HG02840 (cell line): ENCODE data around the gene CHI3L1.
"Not testable (repeated sequence)": the region's sequence is repeated elsewhere in the genome, so short reads cannot be mapped to it uniquely, and the experiment has no call there.

Experiments used
- ATAC-seq: cut with Tn5 transposase; IDR thresholded peaks from one replicate; pipeline ENCODE4 v1.9.1; 2021; ENCODE audit warnings: mild to moderate bottlenecking, moderate library complexity, moderate number of reproducible peaks; ENCODE audit not compliant: unreplicated experiment, low FRiP score

The CHI3L1 gene

DNA sequence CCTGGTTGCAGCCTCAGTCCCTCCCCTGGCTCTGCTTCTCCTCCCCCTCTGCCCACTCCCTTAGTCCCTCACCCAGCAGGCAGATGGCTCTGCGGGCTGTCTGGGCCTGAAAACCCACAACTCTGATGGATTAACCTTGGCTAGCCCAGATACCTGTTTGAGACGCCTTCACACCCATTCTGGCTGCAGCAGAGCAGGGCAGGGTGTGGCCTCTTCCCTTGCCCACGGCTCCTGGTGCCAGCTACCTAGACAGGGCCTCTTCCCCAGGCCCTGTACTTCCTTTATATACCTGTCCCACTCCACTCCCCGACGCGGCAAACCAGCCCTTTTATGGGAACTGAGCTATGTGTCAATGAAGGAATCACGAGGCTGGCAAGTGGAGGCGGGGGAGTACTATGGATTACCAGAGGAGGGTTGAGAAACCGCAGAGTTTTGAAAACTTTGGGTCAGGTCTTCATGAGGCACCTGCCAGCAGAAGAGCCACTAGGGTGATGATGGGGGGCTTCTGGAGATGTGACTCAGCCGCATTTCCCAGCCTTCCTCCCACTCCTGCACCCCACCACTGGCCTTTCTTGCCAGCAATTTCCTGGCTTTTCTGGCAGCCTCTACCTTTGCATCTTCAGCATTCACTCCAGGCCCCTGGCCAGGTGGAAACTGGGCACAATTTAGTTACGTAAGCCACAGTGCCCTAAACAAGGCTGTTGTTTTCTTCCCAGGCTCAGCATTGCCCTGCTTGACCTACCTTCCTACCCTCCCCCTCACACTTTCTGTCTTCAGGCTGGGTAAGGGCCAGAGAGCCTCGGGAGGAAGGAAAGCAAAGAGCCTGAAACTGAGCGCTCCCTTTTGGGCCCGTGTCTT is at the start of gene CHI3L1:
TSS of gene CHI3L1 (minus strand) at position 259 of the 858 bp plus-strand sequence. CDS start at position 178, 81 bp downstream.
- ATAC-seq: no peak

DNA sequence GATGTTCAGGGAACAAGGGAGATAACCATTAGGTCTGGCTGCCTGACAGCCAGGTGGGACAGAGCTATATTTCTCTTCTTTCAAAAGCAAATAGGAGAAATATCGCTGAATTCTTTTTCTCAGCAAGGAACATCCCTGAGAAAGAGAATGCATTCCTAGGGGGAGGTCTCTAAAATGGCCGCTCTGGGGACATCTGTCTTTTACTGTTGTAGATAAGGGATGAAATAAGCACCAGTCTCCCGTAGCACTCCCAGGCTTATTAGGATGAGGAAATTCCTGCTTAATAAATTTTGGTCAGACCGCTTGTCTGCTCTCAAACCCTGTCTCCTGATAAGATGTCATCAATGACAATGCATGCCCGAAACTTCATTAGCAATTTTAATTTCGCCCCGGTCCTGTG is 48.4 kb upstream of the CHI3L1 start:
- not testable (repeated sequence) for ATAC-seq

DNA sequence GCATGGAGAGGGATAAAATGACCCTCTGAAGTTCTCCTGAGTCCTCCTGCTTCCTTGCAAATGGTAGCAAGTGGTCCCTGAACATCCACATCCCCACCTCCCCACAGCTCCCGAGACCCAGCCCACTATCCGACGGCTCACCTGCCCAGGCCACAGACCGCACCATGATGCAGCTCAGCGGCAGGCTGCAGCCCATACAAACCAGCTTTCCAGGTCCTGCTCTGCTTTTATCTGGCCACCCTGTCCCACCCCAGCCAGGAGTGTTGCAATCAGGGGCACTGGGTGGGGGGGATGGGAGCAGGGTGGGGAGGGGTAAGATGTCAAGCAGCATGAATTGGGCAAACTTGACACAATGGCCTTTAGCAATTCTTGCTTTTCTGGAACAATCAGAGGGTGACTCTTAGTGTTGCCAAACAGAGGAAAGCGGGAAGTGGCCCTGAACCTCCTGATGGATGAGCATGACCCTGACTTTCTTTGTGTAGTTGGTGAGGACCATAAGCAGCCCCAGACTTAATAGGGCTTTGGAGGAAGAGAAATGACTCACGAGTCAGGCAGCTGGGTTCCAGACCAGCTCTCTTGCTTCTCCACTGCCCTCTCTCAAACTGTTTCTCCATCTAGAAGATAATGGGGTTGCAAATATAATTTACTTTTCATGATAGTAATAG is 43.1 kb upstream of the CHI3L1 start, which contains the start of gene CHIT1:
TSS of gene CHIT1 (minus strand) at position 203 of the 665 bp plus-strand sequence. CDS start at position 166, 37 bp downstream.
- no peak for ATAC-seq

DNA sequence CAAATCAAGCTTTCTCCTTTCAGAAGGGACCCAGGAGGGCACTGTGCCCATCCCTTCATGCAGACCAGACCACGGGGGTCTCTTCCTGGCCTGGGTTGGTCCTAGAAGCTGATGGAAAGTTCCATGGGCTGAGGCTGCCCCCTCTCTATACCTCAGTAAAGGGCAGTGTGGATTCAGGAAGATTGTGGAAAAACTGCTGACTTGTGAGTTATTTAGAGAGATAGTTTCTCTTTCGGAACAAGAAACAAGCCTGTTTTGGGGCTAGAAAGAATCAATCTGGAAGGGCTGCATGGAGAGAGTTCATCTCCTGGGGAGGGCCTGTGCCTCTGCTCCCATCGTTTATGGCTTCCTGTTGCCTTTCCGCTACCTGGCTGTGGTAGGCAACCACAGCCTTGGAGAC is 42.2 kb upstream of the CHI3L1 start:
- no peak for ATAC-seq

DNA sequence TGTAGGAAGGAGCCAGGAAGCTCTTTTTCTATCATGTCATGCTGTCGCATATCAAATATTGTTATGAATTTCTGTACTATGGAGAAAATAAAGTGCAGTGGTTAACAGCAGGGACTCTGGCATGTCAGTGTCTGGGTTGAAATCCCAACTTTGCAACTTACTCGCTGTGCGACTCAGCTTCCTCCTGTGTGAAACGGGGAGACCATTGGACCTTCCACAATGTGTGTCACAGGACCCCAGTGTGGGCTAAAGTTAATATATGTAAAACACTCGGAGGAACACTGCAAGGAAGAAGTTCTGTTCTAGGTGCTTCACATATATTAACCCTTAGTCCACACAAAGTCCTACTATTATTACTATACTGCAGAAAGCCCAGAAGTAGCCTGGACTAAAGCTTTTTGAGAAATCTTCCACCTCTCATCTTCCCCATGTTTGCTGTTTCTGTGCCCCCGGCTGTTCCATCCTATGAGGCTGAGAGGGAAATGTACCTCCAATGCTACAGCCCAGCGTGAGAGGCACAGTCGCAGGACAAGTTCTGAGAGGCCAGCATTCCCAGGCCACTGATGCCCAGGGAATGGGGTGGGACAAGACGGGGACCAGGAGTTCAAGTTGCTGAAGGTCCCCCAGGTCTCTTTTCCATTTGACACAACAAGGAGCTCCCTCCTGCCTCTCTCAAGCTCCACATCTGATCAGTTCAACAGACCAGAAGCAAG is 41.0 kb upstream of the CHI3L1 start:
- ATAC-seq: no peak

DNA sequence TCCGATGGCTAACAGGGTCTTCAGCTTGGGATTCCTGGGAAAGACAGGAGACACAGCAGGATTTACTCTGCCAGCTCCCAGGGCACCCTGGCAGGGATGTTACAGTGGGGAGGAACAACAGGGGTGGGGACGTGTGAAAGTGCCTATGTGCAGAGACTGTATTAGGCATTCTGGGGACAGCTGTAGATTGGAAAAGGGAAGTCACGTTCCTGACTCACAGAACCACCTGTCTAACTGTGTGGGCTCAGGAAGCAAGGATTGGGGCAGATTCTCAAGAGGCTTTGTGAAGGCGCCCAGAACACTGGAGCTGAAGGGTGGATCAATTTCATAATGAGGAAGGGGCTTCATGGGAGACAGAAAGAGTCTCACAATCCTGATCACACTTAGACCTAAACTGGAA is 38.6 kb upstream of the CHI3L1 start:
- no peak for ATAC-seq

DNA sequence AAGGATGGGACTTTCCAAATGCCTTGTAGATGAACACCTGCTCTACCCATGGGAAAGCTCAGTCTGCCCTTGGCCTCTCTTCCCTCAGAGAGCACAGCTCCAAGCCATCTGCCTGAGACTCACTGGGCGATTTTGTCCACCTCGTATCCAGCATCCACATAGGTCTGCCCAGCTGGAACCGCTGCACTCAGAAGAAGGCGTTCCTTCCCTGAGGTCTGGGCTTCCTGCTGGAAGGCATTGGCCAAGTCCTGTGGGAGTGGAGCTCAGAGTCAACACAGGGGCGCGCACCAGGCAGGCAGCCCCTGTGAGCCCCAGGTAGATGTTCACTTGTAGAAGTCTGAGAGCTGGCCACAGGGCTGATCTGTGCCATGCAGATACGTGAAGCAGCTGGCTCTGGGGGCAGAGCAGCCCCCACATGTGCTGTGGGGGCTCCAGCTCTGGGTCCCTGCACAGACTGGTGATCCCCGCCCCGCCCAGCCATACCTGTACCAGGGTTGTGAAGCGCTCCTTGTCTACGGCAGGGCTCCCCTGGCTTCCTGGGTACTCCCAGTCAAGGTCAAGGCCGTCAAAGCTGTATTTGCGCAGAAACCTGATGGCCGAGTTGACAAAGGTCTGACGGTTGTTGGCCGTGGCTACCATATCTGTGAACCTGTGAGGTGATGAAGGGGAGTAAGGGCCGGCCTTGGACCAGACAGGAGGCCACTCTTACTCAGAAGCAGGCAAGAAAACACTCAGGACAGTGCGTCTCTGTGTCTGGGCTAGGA is 36.7 kb upstream of the CHI3L1 start:
- ATAC-seq: no peak

DNA sequence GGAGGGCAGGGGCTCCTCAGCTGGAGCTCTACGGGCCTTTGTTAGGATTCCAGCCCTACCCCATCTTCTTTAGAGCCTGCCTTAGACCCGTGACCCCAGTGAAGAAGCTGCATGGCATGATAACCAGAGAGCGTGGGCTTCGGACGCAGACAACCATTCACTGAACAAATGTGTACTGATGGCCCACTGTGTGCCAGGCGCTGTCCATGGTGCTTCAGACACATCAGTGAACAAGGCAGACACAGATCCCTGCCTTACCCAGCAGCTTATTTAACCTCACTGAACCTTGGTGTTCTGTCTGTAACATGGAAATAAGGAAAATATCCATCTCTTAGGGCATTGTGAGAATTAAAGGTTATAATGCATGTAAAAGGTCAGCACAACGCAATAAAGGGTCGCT is 33.4 kb upstream of the CHI3L1 start:
- ATAC-seq: no peak

DNA sequence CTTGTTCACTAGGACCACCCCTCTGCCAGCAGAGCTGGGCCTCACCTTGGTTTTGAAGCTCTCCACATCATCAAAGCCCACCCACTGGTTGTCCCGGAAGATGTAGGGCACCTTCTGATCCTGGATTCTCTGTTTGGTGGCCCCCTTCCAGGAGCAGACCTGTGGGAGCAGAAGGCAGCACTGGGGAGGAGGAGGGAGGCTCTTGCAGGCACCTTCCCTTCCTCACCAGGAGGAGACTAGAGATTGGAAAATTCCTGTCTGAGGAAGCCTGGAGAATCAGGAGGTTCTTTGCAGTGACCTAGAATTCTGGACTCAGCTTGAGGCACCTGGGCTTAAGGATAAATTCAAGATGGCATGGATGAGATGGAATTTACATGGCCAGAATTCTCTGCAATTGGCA is 32.7 kb upstream of the CHI3L1 start:
- ATAC-seq: no peak

DNA sequence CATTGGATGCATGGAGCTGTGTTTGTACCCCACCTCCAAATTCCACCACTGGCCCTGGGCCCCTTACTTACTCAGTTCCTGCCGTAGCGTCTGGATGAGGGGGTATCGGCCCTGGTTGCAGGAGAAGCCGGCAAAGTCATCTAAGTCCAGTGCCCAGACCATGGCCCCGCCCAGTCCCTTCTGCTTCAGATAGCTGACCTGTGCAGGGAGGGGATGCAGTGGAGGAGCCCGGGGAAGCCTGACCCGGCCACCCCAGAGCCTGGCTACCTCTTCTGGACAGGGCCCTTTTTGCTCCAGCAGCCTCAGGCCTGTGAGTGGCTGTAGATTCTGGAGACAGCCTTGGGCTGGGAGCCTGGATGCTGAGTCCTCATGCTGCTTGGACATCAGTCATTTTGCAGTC is 31.2 kb upstream of the CHI3L1 start:
- no peak for ATAC-seq

DNA sequence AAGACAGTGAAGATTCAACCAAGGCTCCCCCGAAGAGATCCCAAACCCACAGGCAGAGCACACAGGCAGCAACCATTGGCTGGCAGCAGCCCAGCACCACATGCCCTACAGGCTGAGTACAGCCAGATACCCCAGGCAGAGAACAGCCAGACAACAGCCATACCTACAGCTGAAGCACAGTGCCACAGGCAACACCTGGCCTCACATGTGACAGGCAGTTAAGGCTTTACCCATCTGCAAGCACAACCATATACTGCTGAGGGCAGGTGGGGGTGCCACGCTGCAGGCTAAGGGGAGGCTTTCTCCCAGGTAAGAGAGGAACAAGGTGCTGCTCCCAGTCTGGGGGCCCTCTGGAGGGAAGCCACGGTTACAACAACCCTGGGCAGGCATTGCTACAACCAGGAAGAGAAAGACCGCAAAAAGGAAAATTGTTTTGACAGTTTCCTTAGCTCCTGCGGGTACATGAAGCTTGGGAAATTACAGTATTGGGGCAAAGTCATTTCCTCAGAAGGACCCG is 30.7 kb upstream of the CHI3L1 start:
- ATAC-seq: no peak

DNA sequence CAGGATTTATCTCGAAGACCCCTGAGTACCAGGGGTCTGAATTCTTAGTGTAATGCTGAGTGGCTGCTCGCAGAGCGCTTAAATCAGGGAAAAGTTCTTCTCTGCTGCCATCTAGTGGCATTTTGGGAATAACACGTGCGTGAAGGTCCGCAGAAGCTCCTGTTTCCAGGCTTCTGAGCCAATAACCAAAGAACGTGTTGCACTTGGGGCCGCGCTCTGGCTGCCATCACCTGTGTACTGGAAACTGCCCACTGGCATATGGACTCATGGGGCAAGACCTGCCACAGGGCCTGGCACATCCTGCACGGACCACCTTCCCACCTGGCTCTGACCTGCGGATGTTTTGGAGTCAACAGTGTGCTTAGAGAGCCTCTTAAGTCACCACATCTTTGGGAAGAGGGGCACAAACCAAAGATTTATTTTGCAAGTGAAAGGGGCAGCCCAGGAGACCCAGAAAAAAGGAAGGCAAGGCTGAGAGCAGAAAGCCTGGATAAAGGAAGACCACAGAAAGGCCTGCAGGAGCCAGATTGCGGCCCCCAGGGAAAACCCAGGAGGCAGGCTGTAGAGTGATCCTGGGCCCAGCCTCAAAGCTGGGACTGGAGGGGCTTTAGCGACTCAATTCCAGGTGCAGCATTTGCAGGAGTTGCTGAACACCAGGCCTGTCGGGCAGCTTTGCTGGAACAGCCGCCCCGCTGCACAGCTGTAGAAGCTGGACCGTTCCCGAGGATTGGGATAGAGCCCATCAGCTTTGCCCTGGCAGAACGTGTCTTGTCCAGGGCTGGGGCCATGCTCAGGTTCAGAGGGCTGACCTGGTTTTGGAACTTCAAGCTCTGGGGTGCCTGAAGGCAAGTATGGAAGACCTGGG is 30.0 kb upstream of the CHI3L1 start:
- ATAC-seq: no peak

DNA sequence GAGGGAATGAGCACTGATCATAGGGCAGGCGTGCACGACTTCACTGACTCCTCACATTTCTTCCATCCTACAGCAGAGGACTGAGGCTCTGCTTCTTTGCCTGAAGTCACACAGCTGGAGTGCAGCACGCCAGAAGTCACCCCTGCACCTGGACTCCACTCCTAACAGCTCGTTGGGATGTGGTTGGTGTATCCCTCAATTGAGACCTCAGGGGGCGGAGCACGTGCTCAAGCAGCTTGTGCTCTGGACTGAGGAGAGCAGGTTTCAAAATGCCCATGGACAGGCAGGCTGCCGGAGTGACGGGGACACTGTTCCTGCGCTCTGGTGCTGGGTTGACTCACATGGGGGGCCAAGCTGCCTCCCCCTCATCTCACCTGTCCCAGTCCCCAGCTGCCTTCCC is 29.1 kb upstream of the CHI3L1 start:
- no peak for ATAC-seq

DNA sequence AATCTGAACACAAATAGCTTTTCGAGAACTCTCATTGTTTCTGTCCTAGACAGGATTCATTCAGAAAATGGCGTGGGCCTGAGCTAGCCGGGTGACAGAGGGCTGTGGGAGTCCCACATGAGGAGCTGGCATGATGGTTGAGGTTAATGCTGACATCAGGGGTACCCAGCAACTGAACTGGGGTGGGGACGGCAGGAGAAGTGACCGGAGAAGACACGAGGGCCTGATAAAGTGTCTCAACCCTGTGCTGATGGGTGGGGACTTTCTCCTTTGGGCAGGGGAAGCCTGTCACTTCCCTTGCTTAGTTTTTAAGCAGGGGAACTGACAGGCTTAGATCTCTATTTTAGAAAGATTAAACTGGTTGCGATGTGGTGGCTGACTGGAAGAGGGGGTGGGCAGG is 28.4 kb upstream of the CHI3L1 start:
- no peak for ATAC-seq

DNA sequence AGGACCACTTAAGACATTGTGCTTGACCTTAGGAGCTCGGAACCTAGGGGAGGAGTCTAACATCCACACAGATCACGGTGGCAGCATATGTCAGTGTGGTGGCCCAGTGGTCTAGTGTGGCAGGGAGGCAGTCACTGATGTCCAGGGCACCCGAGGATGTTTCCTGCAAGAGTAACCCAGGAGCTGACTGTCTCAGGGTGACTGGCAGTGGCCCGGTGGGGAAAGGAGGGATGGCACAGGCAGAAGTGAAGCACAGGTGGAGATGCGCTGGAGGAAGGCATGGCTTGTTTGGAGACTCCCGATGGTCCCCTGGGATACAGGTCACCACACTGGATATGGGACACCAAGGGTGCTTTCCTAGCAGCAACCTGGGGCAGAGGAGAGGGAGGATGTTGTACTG is 26.6 kb upstream of the CHI3L1 start:
- ATAC-seq: no peak

DNA sequence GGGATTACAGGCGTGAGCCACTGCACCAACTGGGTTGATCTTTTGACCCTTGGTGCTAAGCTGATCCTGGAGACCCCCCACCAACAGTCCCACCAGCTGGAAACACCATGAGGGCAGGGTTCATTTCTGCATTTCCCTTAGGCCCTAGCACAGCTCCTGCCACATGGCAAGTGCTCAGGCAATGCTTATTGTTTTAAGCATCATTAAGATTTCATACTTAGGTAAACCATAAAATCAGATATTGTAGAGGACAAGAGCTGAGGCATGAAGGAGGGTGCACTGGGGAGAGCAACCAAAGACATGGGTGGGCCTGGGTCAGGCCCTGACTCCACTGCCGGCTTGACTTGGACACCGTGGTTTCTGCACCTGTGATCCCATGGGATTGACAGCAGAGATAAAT is 25.3 kb upstream of the CHI3L1 start:
- ATAC-seq: no peak

DNA sequence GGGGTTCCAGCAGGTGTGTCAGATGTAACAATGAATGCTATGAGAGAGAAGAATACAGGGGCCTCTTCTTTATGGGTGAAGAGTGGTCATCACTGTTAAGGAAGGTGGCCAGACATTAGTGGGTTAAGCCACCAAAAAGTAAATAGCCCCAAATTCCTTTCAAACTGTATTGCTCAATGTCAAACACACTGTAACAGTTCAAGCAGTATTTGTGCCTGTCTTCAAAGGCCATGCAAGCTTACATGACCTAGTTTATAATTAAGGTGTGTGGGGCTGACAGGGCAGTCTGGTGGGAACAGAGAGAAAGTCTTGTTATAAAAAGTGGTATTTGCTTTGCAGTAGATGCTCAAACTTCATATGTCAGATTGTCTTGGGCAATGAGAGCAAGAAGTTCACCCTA is 24.5 kb upstream of the CHI3L1 start:
- no peak for ATAC-seq

DNA sequence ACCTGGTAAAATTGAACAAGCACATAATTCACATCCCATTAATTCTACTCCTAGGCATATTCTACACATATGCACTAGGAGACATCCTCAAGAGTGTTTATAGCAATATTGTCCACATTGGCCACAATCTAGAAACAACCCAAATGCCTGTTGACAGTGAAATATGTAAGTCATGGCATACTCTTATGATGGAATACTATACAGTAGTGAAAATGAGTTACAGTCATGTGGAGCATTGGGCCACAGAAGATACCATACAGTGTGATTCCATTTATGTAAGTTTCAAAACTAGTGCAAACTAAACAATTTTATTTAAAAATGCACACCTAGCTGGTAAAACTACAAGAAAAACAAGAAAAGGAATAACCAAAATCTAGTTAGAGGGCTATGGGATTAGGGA is 23.8 kb upstream of the CHI3L1 start:
- ATAC-seq: no peak

DNA sequence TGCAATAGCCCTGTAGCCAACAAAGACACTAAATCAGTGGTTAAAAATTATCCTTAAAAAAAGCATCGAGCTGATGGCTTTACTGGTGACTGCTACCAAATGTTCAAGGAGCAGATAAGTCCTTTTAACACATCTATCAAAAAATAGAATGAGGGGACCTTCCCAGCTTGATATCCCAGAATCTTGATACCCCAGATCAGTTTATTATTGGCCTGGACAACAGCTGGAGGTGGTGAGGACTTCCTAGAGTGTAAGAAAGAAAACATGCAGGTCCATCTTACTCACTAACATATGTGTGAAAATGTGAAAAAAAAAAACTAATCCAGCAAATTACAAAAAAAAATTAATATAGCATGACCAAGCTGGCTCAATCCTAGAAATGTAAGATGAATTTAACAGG is 21.7 kb upstream of the CHI3L1 start:
- no peak for ATAC-seq
